ENCODE data around the gene CACNB4.

CACNB4 gene

DNA sequence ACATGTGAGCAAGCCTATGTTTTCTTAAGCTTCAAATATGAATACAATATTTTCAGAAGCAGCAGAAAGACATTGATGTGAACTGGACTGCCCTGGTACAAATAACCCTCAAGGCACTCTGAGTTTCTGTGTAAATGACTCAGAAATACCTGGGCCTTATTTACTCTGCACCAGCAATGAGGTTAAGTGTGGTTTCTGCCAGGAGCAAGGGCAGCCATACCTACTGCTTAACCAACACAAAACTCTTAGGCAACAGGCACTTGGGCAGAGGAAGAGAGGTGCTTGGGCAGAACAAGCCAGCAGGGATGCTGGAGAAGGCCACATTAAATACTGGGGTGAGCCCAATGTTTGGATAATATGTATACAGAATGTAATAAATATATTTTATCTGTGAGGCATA lies 241.2 kb downstream of the CACNB4 start:
- Histone ChIP-seq H3K27ac (replicated peaks) (no peak overlapping the region), H3K27me3 (ENCODE audit: insufficient read depth, poor library complexity, severe bottlenecking) (no peaks in the 10 kb centered on the region), H3K4me3 (replicated peaks; ENCODE audit: insufficient read depth, low read length) (no peak overlapping the region)
- TF ChIP-seq, protein P1, sequence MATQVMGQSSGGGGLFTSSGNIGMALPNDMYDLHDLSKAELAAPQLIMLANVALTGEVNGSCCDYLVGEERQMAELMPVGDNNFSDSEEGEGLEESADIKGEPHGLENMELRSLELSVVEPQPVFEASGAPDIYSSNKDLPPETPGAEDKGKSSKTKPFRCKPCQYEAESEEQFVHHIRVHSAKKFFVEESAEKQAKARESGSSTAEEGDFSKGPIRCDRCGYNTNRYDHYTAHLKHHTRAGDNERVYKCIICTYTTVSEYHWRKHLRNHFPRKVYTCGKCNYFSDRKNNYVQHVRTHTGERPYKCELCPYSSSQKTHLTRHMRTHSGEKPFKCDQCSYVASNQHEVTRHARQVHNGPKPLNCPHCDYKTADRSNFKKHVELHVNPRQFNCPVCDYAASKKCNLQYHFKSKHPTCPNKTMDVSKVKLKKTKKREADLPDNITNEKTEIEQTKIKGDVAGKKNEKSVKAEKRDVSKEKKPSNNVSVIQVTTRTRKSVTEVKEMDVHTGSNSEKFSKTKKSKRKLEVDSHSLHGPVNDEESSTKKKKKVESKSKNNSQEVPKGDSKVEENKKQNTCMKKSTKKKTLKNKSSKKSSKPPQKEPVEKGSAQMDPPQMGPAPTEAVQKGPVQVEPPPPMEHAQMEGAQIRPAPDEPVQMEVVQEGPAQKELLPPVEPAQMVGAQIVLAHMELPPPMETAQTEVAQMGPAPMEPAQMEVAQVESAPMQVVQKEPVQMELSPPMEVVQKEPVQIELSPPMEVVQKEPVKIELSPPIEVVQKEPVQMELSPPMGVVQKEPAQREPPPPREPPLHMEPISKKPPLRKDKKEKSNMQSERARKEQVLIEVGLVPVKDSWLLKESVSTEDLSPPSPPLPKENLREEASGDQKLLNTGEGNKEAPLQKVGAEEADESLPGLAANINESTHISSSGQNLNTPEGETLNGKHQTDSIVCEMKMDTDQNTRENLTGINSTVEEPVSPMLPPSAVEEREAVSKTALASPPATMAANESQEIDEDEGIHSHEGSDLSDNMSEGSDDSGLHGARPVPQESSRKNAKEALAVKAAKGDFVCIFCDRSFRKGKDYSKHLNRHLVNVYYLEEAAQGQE (IDR thresholded peaks at IDR 0.05; ENCODE audit: insufficient replicate concordance, low read depth) = no peak
- no peak for TF ChIP-seq SPI1 (IDR thresholded peaks at IDR 0.05; ENCODE audit: borderline replicate concordance, low read depth)
- TF ChIP-seq, protein P2, sequence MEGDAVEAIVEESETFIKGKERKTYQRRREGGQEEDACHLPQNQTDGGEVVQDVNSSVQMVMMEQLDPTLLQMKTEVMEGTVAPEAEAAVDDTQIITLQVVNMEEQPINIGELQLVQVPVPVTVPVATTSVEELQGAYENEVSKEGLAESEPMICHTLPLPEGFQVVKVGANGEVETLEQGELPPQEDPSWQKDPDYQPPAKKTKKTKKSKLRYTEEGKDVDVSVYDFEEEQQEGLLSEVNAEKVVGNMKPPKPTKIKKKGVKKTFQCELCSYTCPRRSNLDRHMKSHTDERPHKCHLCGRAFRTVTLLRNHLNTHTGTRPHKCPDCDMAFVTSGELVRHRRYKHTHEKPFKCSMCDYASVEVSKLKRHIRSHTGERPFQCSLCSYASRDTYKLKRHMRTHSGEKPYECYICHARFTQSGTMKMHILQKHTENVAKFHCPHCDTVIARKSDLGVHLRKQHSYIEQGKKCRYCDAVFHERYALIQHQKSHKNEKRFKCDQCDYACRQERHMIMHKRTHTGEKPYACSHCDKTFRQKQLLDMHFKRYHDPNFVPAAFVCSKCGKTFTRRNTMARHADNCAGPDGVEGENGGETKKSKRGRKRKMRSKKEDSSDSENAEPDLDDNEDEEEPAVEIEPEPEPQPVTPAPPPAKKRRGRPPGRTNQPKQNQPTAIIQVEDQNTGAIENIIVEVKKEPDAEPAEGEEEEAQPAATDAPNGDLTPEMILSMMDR (IDR thresholded peaks at IDR 0.05; ENCODE audit: insufficient read depth, low read length) = no peak
- no peak for TF ChIP-seq GABPA (IDR thresholded peaks at IDR 0.05; ENCODE audit: low read depth)
- TF ChIP-seq POLR2AphosphoS5 (IDR thresholded peaks at IDR 0.05; ENCODE audit: low read depth) = no peak
- no peak for DNase-seq (ENCODE audit: low read depth in 1 of 2, low spot score in 1 of 2)

DNA sequence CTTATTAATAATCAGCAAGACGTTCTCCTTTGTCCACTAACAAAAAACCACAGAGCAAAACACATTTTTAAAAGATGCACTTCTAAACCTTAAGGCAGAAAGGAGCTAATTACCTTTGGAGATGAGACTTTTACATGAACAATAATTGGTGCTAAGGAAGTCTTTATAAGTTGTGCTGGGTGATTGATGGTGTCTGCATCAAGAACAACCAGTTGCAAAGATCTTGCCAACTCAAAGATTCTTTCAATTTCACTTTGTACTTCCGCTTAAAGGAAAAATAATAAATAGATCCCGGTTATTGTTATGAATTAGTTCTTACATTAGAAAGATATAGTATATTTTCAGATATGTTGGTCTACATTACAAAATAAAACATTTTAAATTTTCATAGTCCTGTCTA lies 243.7 kb downstream of the CACNB4 start:
- Histone ChIP-seq H3K4me3 (replicated peaks; ENCODE audit: insufficient read depth, low read length) (no peak overlapping the region), H3K27me3 (ENCODE audit: insufficient read depth, poor library complexity, severe bottlenecking) (no peaks in the 10 kb centered on the region), H3K27ac (replicated peaks) (no peak overlapping the region)
- TF ChIP-seq, protein P1 (IDR thresholded peaks at IDR 0.05; ENCODE audit: insufficient replicate concordance, low read depth) = no peak
- TF ChIP-seq, protein P2 (IDR thresholded peaks at IDR 0.05; ENCODE audit: insufficient read depth, low read length) = no peak
- TF ChIP-seq GABPA (IDR thresholded peaks at IDR 0.05; ENCODE audit: low read depth) (no peak), POLR2AphosphoS5 (IDR thresholded peaks at IDR 0.05; ENCODE audit: low read depth) (no peak), SPI1 (IDR thresholded peaks at IDR 0.05; ENCODE audit: borderline replicate concordance, low read depth) (no peak)
- DNase-seq (ENCODE audit: low read depth in 1 of 2, low spot score in 1 of 2) = no peak

DNA sequence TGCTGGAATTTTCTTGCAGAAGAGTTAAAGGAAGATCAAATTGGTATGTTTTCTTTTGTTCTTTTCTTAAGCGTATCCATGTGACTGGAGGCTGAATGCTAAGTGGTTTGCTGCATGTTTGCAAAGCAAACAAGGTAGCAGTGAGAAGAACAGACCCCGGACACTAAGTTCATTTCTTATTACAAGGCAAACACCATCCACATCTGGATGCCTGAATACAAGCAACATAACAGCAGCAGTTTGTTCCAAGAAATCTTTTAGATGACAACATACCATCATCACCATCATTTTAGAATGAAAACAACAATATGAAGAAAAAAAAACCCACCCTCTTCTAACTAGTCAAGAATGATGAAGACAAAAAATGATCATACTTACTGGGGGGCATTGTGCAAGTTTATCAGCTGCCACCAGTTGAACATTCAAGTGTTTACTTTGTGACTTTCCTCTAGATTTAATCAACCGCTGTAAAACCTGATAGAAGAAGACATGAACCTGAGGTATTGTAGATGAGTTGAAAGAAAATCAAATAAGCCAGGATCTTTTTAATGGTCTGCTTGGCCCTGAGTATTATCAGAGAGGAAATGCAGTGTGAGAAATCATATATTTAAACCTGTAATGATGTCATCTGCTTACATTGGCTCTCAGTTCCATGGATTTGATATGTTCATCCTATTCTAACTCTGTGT lies 245.6 kb downstream of the CACNB4 start:
- TF ChIP-seq SPI1 (IDR thresholded peaks at IDR 0.05; ENCODE audit: borderline replicate concordance, low read depth) (no peak), POLR2AphosphoS5 (IDR thresholded peaks at IDR 0.05; ENCODE audit: low read depth) (no peak), GABPA (IDR thresholded peaks at IDR 0.05; ENCODE audit: low read depth) (no peak)
- TF ChIP-seq, protein P2 (IDR thresholded peaks at IDR 0.05; ENCODE audit: insufficient read depth, low read length) = no peak
- TF ChIP-seq, protein P1 (IDR thresholded peaks at IDR 0.05; ENCODE audit: insufficient replicate concordance, low read depth) = no peak
- Histone ChIP-seq H3K4me3 (replicated peaks; ENCODE audit: insufficient read depth, low read length) (no peak overlapping the region), H3K27ac (replicated peaks) (no peak overlapping the region), H3K27me3 (ENCODE audit: insufficient read depth, poor library complexity, severe bottlenecking) (no peaks in the 10 kb centered on the region)
- no peak for DNase-seq (ENCODE audit: low read depth in 1 of 2, low spot score in 1 of 2)
